Adrenal gland (tissue), 12 donors: Measurements from ENCODE around the gene MYCL. TPM values are rescaled to one million over a fixed set of nuclear protein-coding genes. Genes with fewer than 3 reads are reported as not detected.

Source experiments
- DNase-seq, 7 donors: peaks; one replicate each; pipeline ENCODE4 v3.0.0-alpha.2; 2019 to 2020
- H3K27ac ChIP-seq, 5 donors: fragments of 200-600 bp; sonication (generic) in 4 of 5; 1 replicate in 3 of 5; 2 replicates in 2 of 5; pipeline versions ENCODE4 v1.5.1 to v1.8.0; 2016 to 2020; ENCODE audit warnings: mild to moderate bottlenecking in 1 of 5
- H3K27me3 ChIP-seq: fragments of 200-600 bp; 2 replicates; pipeline ENCODE4 v1.8.0; 2021
- H3K36me3 ChIP-seq, 2 donors: fragments of 200-600 bp; replicated peaks in 1 of 2; 1 replicate in 1 of 2; 2 replicates in 1 of 2; pipeline versions ENCODE4 v1.5.1 to v1.8.0; 2018 to 2022
- H3K4me1 ChIP-seq, 2 donors: fragments of 200-600 bp; replicated peaks in 1 of 2; 1 replicate in 1 of 2; 2 replicates in 1 of 2; pipeline versions ENCODE4 v1.5.1 to v1.8.0; 2018 to 2021
- H3K4me3 ChIP-seq, 4 donors: fragments of 200-600 bp; sonication (generic) in 3 of 4; one replicate each; pipeline ENCODE4 v1.5.1; 2016 to 2018
- H3K9me3 ChIP-seq, 3 donors: fragments of 200-600 bp; sonication (generic) in 1 of 3; replicated peaks in 1 of 3; 1 replicate in 2 of 3; 2 replicates in 1 of 3; pipeline versions ENCODE4 v1.5.1 to v1.8.0; 2016 to 2021
- POLR2A ChIP-seq, 2 donors: fragments of 450-650 bp; IDR thresholded peaks; one replicate each; pipeline ENCODE4 v1.6.1; 2017; ENCODE audit warnings: antibody characterized with exemption in 2 of 2, mild to moderate bottlenecking in 2 of 2, moderate library complexity in 1 of 2
- WGBS, 4 donors: extraction: QIAGEN DNeasy Blood & Tissue Kit in 2 of 4; methylation state at CpG; one replicate each; pipeline versions ENCODE4 v1.1.5 to v1.1.7; 2013 to 2017; 5-methylcytosine and 5-hydroxymethylcytosine counted together
- intact Hi-C, 2 donors: fragments of 100-400 bp; cut with DNase I; formaldehyde crosslinking; loops; one replicate each; pipeline versions ENCODE4 v1.14.1 to v1.15.0; 2022 to 2023
- polyA plus RNA-seq, 3 donors: library from polyadenylated mRNA; stranded (reverse); fragments of 200-250 nt in 2 of 3; fragments of 350-450 nt in 1 of 3; fragmentation: Illumina TruSeq in 1 of 3; extraction: RNeasy Lipid Tissue Mini Kit (QIAGEN cat#74804) in 1 of 3; gene quantifications; one replicate each; pipeline ENCODE4 v1.2.3, GENCODE V29; 2013 to 2014
- total RNA-seq, 9 donors: library from RNA; depleted of rRNA in 4 of 9; stranded (reverse); fragments of >200 nt in 4 of 9; fragments of 120-200 nt in 1 of 9; fragmentation: NEBNext Ultra II Directional in 1 of 9; extraction: Animal tissue kit (Norgen Biotek cat#: 25700) in 1 of 9; gene quantifications; one replicate each; pipeline versions ENCODE4 v1.1.0 to v1.2.4, GENCODE V29; 2013 to 2023
- TF ChIP-seq, protein P1 (sequence below), 6 experiments: fragments of 450-650 bp in 4 of 6; fragments of 200-600 bp in 2 of 6; sonication (generic) in 1 of 6; IDR thresholded peaks; 1 replicate in 5 of 6; 2 replicates in 1 of 6; pipeline versions ENCODE4 v1.5.1 to v1.8.0; 2016 to 2021; ENCODE audit warnings: antibody characterized with exemption in 6 of 6, mild to moderate bottlenecking in 2 of 6, moderate library complexity in 1 of 6
- donor health status: healthy with polysubstance abuse.
- donor health status: Bipolar disorder and iron deficiency.
- donor health status: DM: yes; HTN: yes; CAD: no.
- donor health status: DM: no; HTN: no; CAD: no.
- donor health status: DM: no; HTN: no; CAD: no.
- donor health status: DM: yes; HTN: yes; CAD: no.

Gene MYCL
- total and polyA plus RNA-seq, 12 donors: 0.07 to 0.69 (median 0.36) TPM; not detected in 1

DNA sequence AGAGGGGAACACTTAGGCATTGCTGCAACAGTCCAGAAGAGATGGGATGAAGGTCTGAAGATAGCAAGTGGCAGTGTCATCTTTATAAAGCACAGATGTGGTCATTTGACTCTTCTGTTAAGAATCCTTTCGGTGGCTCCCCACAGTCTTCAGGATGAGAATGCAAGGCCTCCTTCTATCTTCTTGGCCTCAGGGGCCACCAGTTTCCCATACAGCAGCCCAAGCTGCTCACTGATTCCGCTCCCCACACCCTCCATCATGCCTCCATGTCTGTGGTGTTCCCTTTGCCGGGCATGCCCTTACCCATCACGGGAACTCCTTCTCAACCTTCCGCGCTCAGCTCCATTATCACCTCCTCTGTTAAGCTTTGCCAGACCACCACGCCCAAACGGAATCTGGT is 37.1 kb upstream of the MYCL start:
- DNase-seq: no peak
- no peaks in the 10 kb centered on the region for H3K4me1 ChIP-seq
- no peak overlapping the region for H3K4me3 ChIP-seq
- 88 to 94% (median 92%) methylated on average over 8 of the region's 8 CpGs for WGBS, 4 donors
- H3K36me3 ChIP-seq: no peaks in the 10 kb centered on the region
- H3K27me3 ChIP-seq: no peaks in the 10 kb centered on the region
- H3K27ac ChIP-seq: no peak overlapping the region
- intact Hi-C loops: no loop called here
- TF ChIP-seq, protein P1, sequence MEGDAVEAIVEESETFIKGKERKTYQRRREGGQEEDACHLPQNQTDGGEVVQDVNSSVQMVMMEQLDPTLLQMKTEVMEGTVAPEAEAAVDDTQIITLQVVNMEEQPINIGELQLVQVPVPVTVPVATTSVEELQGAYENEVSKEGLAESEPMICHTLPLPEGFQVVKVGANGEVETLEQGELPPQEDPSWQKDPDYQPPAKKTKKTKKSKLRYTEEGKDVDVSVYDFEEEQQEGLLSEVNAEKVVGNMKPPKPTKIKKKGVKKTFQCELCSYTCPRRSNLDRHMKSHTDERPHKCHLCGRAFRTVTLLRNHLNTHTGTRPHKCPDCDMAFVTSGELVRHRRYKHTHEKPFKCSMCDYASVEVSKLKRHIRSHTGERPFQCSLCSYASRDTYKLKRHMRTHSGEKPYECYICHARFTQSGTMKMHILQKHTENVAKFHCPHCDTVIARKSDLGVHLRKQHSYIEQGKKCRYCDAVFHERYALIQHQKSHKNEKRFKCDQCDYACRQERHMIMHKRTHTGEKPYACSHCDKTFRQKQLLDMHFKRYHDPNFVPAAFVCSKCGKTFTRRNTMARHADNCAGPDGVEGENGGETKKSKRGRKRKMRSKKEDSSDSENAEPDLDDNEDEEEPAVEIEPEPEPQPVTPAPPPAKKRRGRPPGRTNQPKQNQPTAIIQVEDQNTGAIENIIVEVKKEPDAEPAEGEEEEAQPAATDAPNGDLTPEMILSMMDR (IDR thresholded peaks at IDR 0.05): no peak
- no peak for TF ChIP-seq POLR2A (IDR thresholded peaks at IDR 0.05)
- H3K9me3 ChIP-seq: no peaks in the 10 kb centered on the region

DNA sequence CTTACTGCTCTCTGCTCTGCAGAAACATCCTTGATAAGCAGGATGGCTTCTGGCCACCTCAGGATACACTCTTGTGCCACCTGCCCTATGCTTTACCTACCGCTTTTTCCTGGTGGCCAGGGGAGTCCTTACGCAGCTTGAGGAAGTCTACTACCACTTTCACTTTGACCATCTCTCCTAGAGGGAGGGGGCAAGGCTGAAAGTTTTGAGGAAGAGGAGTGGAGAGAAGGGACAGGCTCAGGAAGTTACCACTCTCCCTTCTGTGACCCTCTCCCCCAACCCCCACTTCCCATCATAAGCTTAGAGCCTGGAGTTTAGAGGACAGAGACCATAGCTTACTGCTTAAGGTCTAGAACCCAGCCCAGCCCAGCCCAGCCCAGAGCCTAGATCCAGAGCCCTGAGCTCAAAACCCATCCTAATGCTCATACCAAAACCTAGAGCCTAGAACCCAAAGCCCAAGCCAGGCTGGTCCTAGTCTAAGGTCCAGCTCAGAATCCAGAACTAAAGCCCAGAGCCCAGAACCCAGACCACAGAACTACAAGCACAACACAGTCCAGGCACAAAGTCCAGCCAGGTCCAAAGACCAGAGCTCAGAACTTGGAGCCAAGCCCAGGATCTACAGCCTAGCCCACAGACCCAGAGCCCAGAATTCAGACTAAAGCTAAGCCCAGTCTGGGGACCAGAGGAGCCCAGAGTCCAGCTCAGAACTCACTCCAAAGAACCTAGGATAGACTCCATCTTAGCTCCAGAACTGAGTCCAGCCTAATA is 35.2 kb upstream of the MYCL start:
- no peaks in the 10 kb centered on the region for H3K27me3 ChIP-seq
- peak overlapping the region in 1 of 5 donors; percentile 65 for H3K27ac ChIP-seq
- TF ChIP-seq, protein P1 (IDR thresholded peaks at IDR 0.05): no peak
- no peak for TF ChIP-seq POLR2A (IDR thresholded peaks at IDR 0.05)
- peak in 4 of 7 donors; percentile 16 to 54 (median 33) for DNase-seq
- WGBS, 4 donors: 76 to 96% (median 82%) methylated on average over 2 of the region's 2 CpGs
- H3K36me3 ChIP-seq: no peaks in the 10 kb centered on the region
- intact Hi-C loops: no loop called here
- no peak overlapping the region for H3K4me3 ChIP-seq
- no peaks in the 10 kb centered on the region for H3K4me1 ChIP-seq
- no peaks in the 10 kb centered on the region for H3K9me3 ChIP-seq

DNA sequence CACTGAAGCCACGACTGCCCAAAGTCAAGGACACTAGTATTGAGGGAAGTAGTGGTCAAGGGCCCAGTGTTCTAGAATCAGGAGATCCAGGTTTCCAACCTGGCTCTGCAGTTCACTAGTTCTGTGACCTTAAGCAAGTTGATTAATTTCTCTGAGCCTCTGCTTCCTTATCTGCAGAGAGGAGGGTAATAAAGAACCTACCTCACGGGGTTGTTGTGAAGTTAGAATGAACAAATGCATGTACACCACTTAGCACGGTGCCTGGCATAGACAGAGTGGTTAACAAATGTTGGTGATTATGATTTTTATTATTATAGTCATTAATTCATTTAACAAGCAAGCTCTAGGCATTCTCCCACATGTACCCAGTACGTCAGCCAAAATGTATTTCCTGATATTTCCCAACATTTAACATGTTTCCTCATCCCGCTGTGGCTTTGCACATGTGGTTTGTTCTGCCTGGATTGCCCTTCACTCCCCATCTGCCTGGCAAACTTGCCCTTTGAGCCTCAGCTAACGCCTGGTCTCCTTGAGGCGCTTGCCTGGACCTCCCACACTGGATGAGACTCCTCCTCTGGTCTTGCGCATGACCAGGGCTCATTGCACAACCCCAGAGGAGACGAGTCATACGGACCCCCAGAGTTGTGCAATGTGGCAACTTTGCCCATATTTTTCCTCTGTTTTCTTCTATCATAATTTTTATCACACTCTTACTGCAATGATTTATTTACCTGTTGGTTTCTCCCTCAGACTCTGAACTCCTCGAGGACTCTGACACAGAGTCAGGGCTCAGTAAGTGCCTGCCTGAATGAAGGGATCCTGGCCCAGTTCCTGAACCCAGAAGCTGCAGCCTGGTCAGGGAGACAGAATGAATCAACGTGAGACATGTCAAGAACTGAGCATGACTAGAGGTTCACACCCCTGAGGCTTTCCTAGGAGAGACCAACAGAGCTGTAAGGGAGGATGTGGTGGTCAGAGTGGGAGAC is 32.5 kb upstream of the MYCL start:
- Histone ChIP-seq H3K4me1 (no peaks in the 10 kb centered on the region), H3K27me3 (no peaks in the 10 kb centered on the region), H3K9me3 (no peaks in the 10 kb centered on the region), H3K36me3 (no peaks in the 10 kb centered on the region), H3K4me3 (no peak overlapping the region), H3K27ac (peak overlapping the region in 4 of 5 donors; percentile 33 to 69 (median 47))
- no peak for TF ChIP-seq POLR2A (IDR thresholded peaks at IDR 0.05)
- TF ChIP-seq, protein P1 (IDR thresholded peaks at IDR 0.05): no peak
- 37 to 51% (median 45%) methylated on average over 11 to 12 of the region's 12 CpGs for WGBS, 4 donors
- peak; percentile 51 to 88 (median 75) for DNase-seq
- intact Hi-C loops: no loop called here
